Measurements from ENCODE around the gene MXRA8.

MXRA8 gene

GRCh38 chr1:1331068-1331965 is 27.0 kb downstream of the MXRA8 start, which contains the start of gene TAS1R3:
Gene TAS1R3, plus strand, starts transcription at chr1:1331280. Its CDS starts 66 bp downstream, at chr1:1331346.
- no peak for TF ChIP-seq POLR2AphosphoS5 (IDR thresholded peaks at IDR 0.05; ENCODE audit: low read depth, low read length)
- TF ChIP-seq SIN3A (IDR thresholded peaks at IDR 0.05; ENCODE audit: borderline replicate concordance, insufficient read depth, low read length) = no peak
- no peak for TF ChIP-seq REST (IDR thresholded peaks at IDR 0.05; ENCODE audit: insufficient read depth in 1 of 2, low read depth in 2 of 2, low read length in 2 of 2)
- TF ChIP-seq FOXP2 (optimal IDR thresholded peaks at IDR 0.05; ENCODE audit: borderline replicate concordance, extremely low read depth, extremely low read length, insufficient read depth) = no peak
- no peak for TF ChIP-seq TAF1 (IDR thresholded peaks at IDR 0.05; ENCODE audit: borderline replicate concordance, insufficient read depth, low read length)

GRCh38 chr1:1330366-1331067 is 27.8 kb downstream of the MXRA8 start:
- TF ChIP-seq REST (IDR thresholded peaks at IDR 0.05; ENCODE audit: insufficient read depth in 1 of 2, low read depth in 2 of 2, low read length in 2 of 2) (no peak), SIN3A (IDR thresholded peaks at IDR 0.05; ENCODE audit: borderline replicate concordance, insufficient read depth, low read length) (no peak), TAF1 (IDR thresholded peaks at IDR 0.05; ENCODE audit: borderline replicate concordance, insufficient read depth, low read length) (no peak), FOXP2 (optimal IDR thresholded peaks at IDR 0.05; ENCODE audit: borderline replicate concordance, extremely low read depth, extremely low read length, insufficient read depth) (no peak), POLR2AphosphoS5 (IDR thresholded peaks at IDR 0.05; ENCODE audit: low read depth, low read length) (no peak)

- TF ChIP-seq REST (IDR thresholded peaks at IDR 0.05; ENCODE audit: insufficient read depth in 1 of 2, low read depth in 2 of 2, low read length in 2 of 2) = no peak
- peak; percentile 50 for TF ChIP-seq FOXP2 (optimal IDR thresholded peaks at IDR 0.05; ENCODE audit: borderline replicate concordance, extremely low read depth, extremely low read length, insufficient read depth)
These were observed 28.8 kb downstream of the MXRA8 start for GRCh38 chr1:1329304-1330210.

- TF ChIP-seq TAF1 (IDR thresholded peaks at IDR 0.05; ENCODE audit: borderline replicate concordance, insufficient read depth, low read length) = no peak
- TF ChIP-seq SIN3A (IDR thresholded peaks at IDR 0.05; ENCODE audit: borderline replicate concordance, insufficient read depth, low read length) = no peak
These were observed 30.1 kb downstream of the MXRA8 start for GRCh38 chr1:1328254-1328653.

- TF ChIP-seq TAF1 (IDR thresholded peaks at IDR 0.05; ENCODE audit: borderline replicate concordance, insufficient read depth, low read length) = no peak
- no peak for TF ChIP-seq POLR2AphosphoS5 (IDR thresholded peaks at IDR 0.05; ENCODE audit: low read depth, low read length)
- no peak for TF ChIP-seq FOXP2 (optimal IDR thresholded peaks at IDR 0.05; ENCODE audit: borderline replicate concordance, extremely low read depth, extremely low read length, insufficient read depth)
- TF ChIP-seq SIN3A (IDR thresholded peaks at IDR 0.05; ENCODE audit: borderline replicate concordance, insufficient read depth, low read length) = no peak
- TF ChIP-seq REST (IDR thresholded peaks at IDR 0.05; ENCODE audit: insufficient read depth in 1 of 2, low read depth in 2 of 2, low read length in 2 of 2) = no peak
These were observed 31.1 kb downstream of the MXRA8 start for GRCh38 chr1:1327291-1327690.
